ENCODE data around the gene NIM1K. TPM values are rescaled to one million over a fixed set of nuclear protein-coding genes. Genes with fewer than 3 reads are reported as not detected.

Gene NIM1K
- total RNA-seq, 2 donors from 2014 or later = 0.43 to 0.48 TPM

GRCh38 chr5:43275391-43275790 lies 83.4 kb downstream of the NIM1K start:
- H3K36me3 ChIP-seq = no peaks in the 10 kb centered on the region
- DNase-seq (ENCODE audit: low spot score) = no peak
- TF ChIP-seq CTCF (IDR thresholded peaks at IDR 0.05) = no peak
- H3K27ac ChIP-seq = no peak overlapping the region
- H3K9me3 ChIP-seq = peaks cover 0 to 3% of the 10 kb centered on the region in 2 donors
- no peak overlapping the region for H3K4me3 ChIP-seq
- no peaks in the 10 kb centered on the region for H3K4me1 ChIP-seq
- no peaks in the 10 kb centered on the region for H3K27me3 ChIP-seq

GRCh38 chr5:43279548-43280274 lies 87.7 kb downstream of the NIM1K start:
- DNase-seq (ENCODE audit: low spot score) = no peak
- no peak overlapping the region for H3K4me3 ChIP-seq
- H3K27ac ChIP-seq = no peak overlapping the region
- H3K4me1 ChIP-seq = no peaks in the 10 kb centered on the region
- H3K9me3 ChIP-seq = no peaks in the 10 kb centered on the region
- no peaks in the 10 kb centered on the region for H3K27me3 ChIP-seq
- TF ChIP-seq CTCF (IDR thresholded peaks at IDR 0.05) = no peak
- H3K36me3 ChIP-seq = no peaks in the 10 kb centered on the region

GRCh38 chr5:43281840-43282658 lies 90.0 kb downstream of the NIM1K start:
- no peaks in the 10 kb centered on the region for H3K27me3 ChIP-seq
- H3K4me1 ChIP-seq = no peaks in the 10 kb centered on the region
- H3K36me3 ChIP-seq = no peaks in the 10 kb centered on the region
- H3K9me3 ChIP-seq = no peaks in the 10 kb centered on the region
- H3K27ac ChIP-seq = no peak overlapping the region
- no peak for DNase-seq (ENCODE audit: low spot score)
- no peak for TF ChIP-seq CTCF (IDR thresholded peaks at IDR 0.05)
- no peak overlapping the region for H3K4me3 ChIP-seq

GRCh38 chr5:43286623-43287022 lies 94.6 kb downstream of the NIM1K start:
- Histone ChIP-seq H3K9me3 (no peaks in the 10 kb centered on the region), H3K27ac (no peak overlapping the region), H3K4me1 (no peaks in the 10 kb centered on the region), H3K27me3 (no peaks in the 10 kb centered on the region), H3K36me3 (peaks cover 14% of the 10 kb centered on the region), H3K4me3 (no peak overlapping the region)
- no peak for DNase-seq (ENCODE audit: low spot score)
- TF ChIP-seq CTCF (IDR thresholded peaks at IDR 0.05) = no peak

GRCh38 chr5:43287493-43287892 lies 95.5 kb downstream of the NIM1K start:
- H3K4me1 ChIP-seq = no peaks in the 10 kb centered on the region
- peaks cover 21% of the 10 kb centered on the region for H3K36me3 ChIP-seq
- no peak for DNase-seq (ENCODE audit: low spot score)
- no peaks in the 10 kb centered on the region for H3K9me3 ChIP-seq
- no peak overlapping the region for H3K4me3 ChIP-seq
- no peak overlapping the region for H3K27ac ChIP-seq
- no peak for TF ChIP-seq CTCF (IDR thresholded peaks at IDR 0.05)
- H3K27me3 ChIP-seq = no peaks in the 10 kb centered on the region

All from right atrium auricular region (tissue), 2 donors.